Measurements from ENCODE around the gene CPN2. TPM values are rescaled to one million over a fixed set of nuclear protein-coding genes. Genes with fewer than 3 reads are reported as not detected.

Gene CPN2
- total RNA-seq, 1 experiment from 2014 or later: not detected

- H4K20me1 ChIP-seq (ENCODE audit: control insufficient read depth, insufficient read depth, insufficient read length): no peaks in the 10 kb centered on the region
- no peak overlapping the region for H2BK5ac ChIP-seq (ENCODE audit: insufficient read length, low read length)
- H2AK5ac ChIP-seq (ENCODE audit: insufficient read length, low read length): no peak overlapping the region
- no peaks in the 10 kb centered on the region for H3K27me3 ChIP-seq (ENCODE audit: insufficient read depth, low read length)
- no peaks in the 10 kb centered on the region for H3K4me1 ChIP-seq (ENCODE audit: insufficient read depth, low read length)
- Mint-ChIP-seq H3K27me3 (ENCODE audit: low read depth) (peaks cover 38% of the 10 kb centered on the region), H3K4me3 (no peak overlapping the region), H3K36me3 (ENCODE audit: insufficient read depth in 1 of 3, low read depth in 3 of 3) (peaks cover 20 to 27% (median 20%) of the 10 kb centered on the region in 3 experiments), H3K4me1 (peaks cover 10 to 13% of the 10 kb centered on the region in 2 experiments), H3K27ac (no peak overlapping the region; a peak in 1 of 7 replicates), H3K9me3 (peaks cover 32 to 54% of the 10 kb centered on the region in 2 experiments)
- H2BK20ac ChIP-seq (ENCODE audit: low read depth, low read length, poor library complexity, severe bottlenecking): no peak overlapping the region
- H4K8ac ChIP-seq (replicated peaks; ENCODE audit: insufficient read length, low read depth, low read length): no peak overlapping the region
- TF ChIP-seq CTCF (conservative IDR thresholded peaks at IDR 0.05): no peak
- DNase-seq: no peak
- H3K79me2 ChIP-seq (ENCODE audit: insufficient read depth, low read length): no peaks in the 10 kb centered on the region
- no peak overlapping the region; the same call in 1 of the 2 replicates for H3K14ac ChIP-seq (ENCODE audit: insufficient read depth, low read length)
- H4K91ac ChIP-seq (ENCODE audit: insufficient read length, low read depth, low read length): no peak overlapping the region
- H3K18ac ChIP-seq (ENCODE audit: insufficient read length, low read depth, low read length): no peak overlapping the region
- H3K23me2 ChIP-seq (ENCODE audit: insufficient read length, low read depth, low read length, poor library complexity, severe bottlenecking): no peaks in the 10 kb centered on the region
- peaks cover 21% of the 10 kb centered on the region for H3K9me3 ChIP-seq (ENCODE audit: control insufficient read depth, low read depth, low read length)
- no CpG with 5 or more reads among the region's 26 CpGs for WGBS (ENCODE audit: extremely low coverage, insufficient read length, low lambda C conversion rate)
- H3K4me2 ChIP-seq (ENCODE audit: insufficient read depth, insufficient read length, low read length): no peak overlapping the region
- H3K4ac ChIP-seq (ENCODE audit: low read depth, low read length): no peak overlapping the region
- H3K9ac ChIP-seq (ENCODE audit: extremely low read depth, insufficient read length, low read length): no peak overlapping the region
- H3K27ac ChIP-seq (ENCODE audit: insufficient read length, low read depth, low read length): no peak overlapping the region
- H2AFZ ChIP-seq (ENCODE audit: low read length): no peak overlapping the region
- H3K56ac ChIP-seq (ENCODE audit: insufficient read length, low read depth, low read length): no peak overlapping the region
- H2BK120ac ChIP-seq (ENCODE audit: low read depth, low read length, poor library complexity, severe bottlenecking): no peak overlapping the region
- no peak overlapping the region for H3T11ph ChIP-seq (ENCODE audit: low read length)
- no peak overlapping the region for H2BK12ac ChIP-seq (ENCODE audit: insufficient read length, low read depth, low read length)
- H2BK15ac ChIP-seq (ENCODE audit: low read depth, low read length): no peak overlapping the region
- no peak overlapping the region for H4K5ac ChIP-seq (ENCODE audit: insufficient read length, low read depth, low read length)
- no peaks in the 10 kb centered on the region for H3K79me1 ChIP-seq (ENCODE audit: insufficient read depth, low read depth, low read length, poor library complexity, severe bottlenecking)
- no peak overlapping the region for H3K23ac ChIP-seq (ENCODE audit: insufficient read length, low read depth, low read length)
Observed at GRCh38 chr3:194321693-194322640, 29.2 kb downstream of the CPN2 start.

Data from H9 (cell line).